Nephron progenitor cell (in vitro differentiated cells): ENCODE results near the gene CORO7.

Source experiments
- DNase-seq: peaks from one replicate; pipeline ENCODE4 v3.0.0; 2021
- H3K27ac Mint-ChIP-seq: 2 replicates; pipeline ENCODE4 v1.8.0; 2021; ENCODE audit warnings: mild to moderate bottlenecking, moderate library complexity, mixed read lengths
- H3K27me3 Mint-ChIP-seq: 2 replicates; pipeline ENCODE4 v1.8.0; 2021; ENCODE audit warnings: mild to moderate bottlenecking, low read depth, mixed read lengths; ENCODE audit not compliant: poor library complexity
- H3K36me3 Mint-ChIP-seq: 2 replicates; pipeline ENCODE4 v1.8.0; 2021; ENCODE audit warnings: low read depth, mixed read lengths
- H3K4me1 Mint-ChIP-seq: 2 replicates; pipeline ENCODE4 v1.8.0; 2021; ENCODE audit warnings: mixed read lengths
- H3K4me3 Mint-ChIP-seq: 2 replicates; pipeline ENCODE4 v1.8.0; 2021; ENCODE audit warnings: mild to moderate bottlenecking, moderate library complexity, mixed read lengths
- H3K9me3 Mint-ChIP-seq: 2 replicates; pipeline ENCODE4 v1.8.0; 2021; ENCODE audit warnings: mild to moderate bottlenecking, moderate library complexity, mixed read lengths
- CTCF ChIP-seq: fragments of 200-600 bp; sonication (generic); IDR thresholded peaks from 2 replicates; pipeline ENCODE4 v1.5.0; 2021; ENCODE audit warnings: antibody characterized with exemption

The CORO7 gene

GRCh38 chr16:4408323-4408690 is 8.1 kb downstream of the CORO7 start:
- H3K36me3 Mint-ChIP-seq: no peaks in the 10 kb centered on the region
- peaks cover 8% of the 10 kb centered on the region for H3K4me1 Mint-ChIP-seq
- peaks cover 7% of the 10 kb centered on the region for H3K27me3 Mint-ChIP-seq
- H3K9me3 Mint-ChIP-seq: no peaks in the 10 kb centered on the region
- TF ChIP-seq CTCF: no peak
- H3K4me3 Mint-ChIP-seq: no peak overlapping the region
- no peak overlapping the region for H3K27ac Mint-ChIP-seq
- no peak for DNase-seq

DNA sequence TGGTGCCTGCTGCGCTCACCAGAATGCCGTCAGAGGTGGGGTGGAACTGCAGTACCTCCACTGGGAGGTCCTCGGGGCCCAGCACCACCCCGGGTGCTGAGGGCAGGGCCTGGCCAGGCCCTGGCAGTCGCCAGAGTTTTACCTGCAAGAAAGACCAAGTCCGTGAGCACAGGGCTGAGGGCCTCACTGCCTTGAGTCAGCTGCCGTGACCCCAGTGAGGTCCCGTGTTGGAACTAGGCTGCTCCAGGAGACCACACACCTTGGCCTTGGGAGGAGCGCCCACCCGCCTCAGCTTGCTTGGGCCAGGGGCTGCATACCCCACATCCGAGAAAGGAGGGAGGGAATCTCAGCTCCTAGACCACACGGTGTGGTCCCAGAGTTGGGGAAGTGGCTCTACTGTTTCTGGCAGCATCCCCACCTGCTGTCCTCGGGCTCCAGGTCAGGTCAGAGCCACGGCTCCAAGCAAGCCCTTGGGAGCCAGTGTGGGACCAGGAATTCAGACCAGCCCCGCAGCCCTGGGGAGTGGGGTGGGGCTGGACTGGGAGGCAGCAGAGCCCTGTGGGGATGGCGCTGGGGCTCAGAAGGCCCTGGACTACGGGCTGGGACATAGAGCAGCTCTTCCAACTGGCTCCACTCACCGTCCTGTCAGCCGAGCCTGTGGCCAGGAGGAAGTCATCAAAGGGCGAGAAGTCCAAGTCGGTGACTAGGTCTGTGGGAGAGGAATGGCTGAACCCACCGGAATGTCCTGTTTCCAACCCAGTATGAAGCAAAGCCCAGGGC is 8.7 kb downstream of the CORO7 start:
- no peak for TF ChIP-seq CTCF
- H3K4me1 Mint-ChIP-seq: peaks cover 8% of the 10 kb centered on the region
- peaks cover 7% of the 10 kb centered on the region for H3K27me3 Mint-ChIP-seq
- no peak overlapping the region for H3K27ac Mint-ChIP-seq
- DNase-seq: no peak
- H3K36me3 Mint-ChIP-seq: no peaks in the 10 kb centered on the region
- H3K9me3 Mint-ChIP-seq: no peaks in the 10 kb centered on the region
- no peak overlapping the region for H3K4me3 Mint-ChIP-seq

DNA sequence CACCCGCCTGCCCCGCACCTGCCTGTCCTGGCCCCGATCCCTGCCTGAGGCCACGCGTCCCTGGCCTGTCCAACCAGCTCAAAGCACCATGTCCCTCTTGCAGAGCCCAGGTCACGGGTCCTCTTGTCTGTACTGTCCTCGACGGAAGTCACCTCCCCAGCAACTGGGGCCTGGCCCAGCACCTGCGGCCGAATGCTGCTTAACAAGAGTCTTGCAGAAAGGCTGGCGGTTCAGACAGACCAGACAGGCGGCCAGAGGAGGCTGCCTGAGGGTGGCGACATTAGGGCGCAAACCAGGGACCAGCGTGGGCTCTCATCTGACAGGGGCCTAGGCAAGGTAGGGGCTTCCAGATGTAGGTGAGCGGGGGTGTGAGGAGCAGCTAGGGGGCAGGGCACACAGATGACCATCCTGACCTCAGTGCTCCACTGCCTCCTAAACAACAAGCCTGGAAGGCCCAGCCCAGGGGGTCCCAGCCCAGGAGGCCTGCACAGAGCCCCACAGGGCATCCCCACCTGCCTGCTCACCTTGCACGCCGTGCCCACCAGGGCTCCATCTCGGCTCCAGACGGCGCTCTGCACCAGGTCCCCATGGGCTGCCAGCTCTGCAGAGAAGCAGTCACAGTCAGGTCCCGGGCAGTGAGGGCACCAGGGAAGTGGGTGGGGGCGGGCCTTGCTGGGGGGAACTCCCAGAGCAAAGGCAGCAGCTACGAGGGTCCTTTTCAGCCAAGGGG is 11.3 kb downstream of the CORO7 start:
- Mint-ChIP-seq H3K27me3 (no peaks in the 10 kb centered on the region), H3K9me3 (no peaks in the 10 kb centered on the region), H3K27ac (no peak overlapping the region), H3K36me3 (no peaks in the 10 kb centered on the region), H3K4me1 (peaks cover 18% of the 10 kb centered on the region), H3K4me3 (no peak overlapping the region)
- DNase-seq: no peak
- TF ChIP-seq CTCF: no peak

DNA sequence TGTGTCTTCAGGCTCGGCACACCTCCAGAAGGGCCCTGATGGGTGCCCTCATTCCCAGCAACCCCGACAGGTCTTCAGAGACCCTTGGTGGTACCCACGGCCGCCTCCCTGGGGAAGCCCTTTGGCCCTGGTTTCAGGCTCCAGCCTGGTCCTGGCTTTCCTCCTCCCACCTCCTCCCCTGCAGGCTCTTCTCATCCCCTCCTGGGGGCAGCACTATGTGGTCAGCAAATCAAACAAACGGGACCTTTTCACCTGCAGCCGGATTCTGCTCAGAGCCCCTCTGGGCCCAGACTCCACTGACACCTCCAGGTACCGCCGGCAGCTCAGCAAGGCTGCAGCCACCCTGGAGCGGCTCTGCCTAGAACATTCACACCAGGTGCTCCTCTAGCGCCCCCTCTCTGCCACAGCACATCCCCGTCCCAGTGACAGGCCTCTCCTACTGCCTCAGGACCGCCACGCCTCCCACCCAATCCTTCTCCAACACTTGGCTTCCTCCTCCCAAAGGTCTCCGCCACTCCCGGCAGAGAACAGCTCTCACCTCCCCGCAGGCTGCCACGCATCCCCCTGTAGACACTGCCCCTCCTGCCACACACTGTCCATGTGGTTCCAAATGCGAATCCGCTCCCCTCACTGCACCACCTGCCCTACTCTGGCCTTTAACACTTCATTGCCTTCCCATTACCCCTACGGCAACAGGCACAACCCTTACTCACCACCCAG is 12.0 kb downstream of the CORO7 start:
- no peaks in the 10 kb centered on the region for H3K27me3 Mint-ChIP-seq
- DNase-seq: peak; percentile 81
- no peak overlapping the region for H3K4me3 Mint-ChIP-seq
- peaks cover 18% of the 10 kb centered on the region for H3K4me1 Mint-ChIP-seq
- H3K9me3 Mint-ChIP-seq: no peaks in the 10 kb centered on the region
- no peaks in the 10 kb centered on the region for H3K36me3 Mint-ChIP-seq
- TF ChIP-seq CTCF: peak; percentile 74
- H3K27ac Mint-ChIP-seq: no peak overlapping the region

DNA sequence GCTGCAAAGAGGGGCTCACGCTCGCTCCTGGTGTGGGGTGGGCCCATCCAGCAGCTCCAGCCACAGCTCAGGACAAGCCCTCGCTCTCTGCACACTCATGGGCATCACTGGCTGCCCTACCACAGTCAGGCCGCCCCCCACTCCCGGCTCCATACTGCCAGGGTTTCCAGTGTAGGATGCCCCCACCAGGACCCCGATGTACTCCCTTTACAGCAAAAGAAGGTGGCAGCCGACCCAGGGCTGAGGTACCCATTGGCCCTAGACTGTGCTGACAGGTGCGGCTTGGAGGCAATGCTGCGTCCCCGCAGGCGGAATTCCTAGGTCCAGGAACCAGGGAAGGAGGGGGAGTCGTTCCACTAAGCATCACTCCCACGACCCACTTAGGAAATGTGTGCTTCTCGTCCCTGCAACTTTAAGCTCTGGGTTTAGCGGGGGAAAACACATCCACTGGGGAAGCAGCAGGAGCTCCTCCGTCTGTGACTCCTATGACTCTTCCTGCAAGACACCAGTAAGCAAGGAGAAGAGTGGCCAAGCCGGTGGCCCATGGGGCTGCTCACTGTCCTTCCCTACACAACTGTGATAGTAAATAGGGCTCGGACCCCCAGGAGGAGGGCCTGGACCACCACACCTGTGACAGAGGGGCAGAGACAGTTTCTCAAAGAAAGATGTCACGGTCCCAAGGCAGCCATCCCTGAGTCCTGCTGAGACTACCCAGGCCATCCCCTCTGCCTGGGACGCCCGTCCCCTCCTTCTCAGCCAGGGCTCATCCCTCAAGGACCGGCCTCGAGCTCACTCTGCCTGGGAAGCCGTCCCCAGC is 13.1 kb downstream of the CORO7 start:
- no peak for TF ChIP-seq CTCF
- Mint-ChIP-seq H3K9me3 (no peaks in the 10 kb centered on the region), H3K4me1 (peaks cover 18% of the 10 kb centered on the region), H3K27ac (no peak overlapping the region), H3K36me3 (no peaks in the 10 kb centered on the region), H3K27me3 (no peaks in the 10 kb centered on the region), H3K4me3 (no peak overlapping the region)
- DNase-seq: no peak
